Dermis lymphatic vessel endothelial cell (primary cell): ENCODE measurements around the gene PXN. TPM values are rescaled to one million over a fixed set of nuclear protein-coding genes. Genes with fewer than 3 reads are reported as not detected.

Experiments
- total RNA-seq: library from RNA; depleted of rRNA; stranded (reverse); fragments of >200 nt; gene quantifications from 2 replicates; pipeline ENCODE4 v1.2.1, GENCODE V29; 2014

PXN gene
- total RNA-seq = 45.4 and 64.0 TPM in 2 replicates

DNA sequence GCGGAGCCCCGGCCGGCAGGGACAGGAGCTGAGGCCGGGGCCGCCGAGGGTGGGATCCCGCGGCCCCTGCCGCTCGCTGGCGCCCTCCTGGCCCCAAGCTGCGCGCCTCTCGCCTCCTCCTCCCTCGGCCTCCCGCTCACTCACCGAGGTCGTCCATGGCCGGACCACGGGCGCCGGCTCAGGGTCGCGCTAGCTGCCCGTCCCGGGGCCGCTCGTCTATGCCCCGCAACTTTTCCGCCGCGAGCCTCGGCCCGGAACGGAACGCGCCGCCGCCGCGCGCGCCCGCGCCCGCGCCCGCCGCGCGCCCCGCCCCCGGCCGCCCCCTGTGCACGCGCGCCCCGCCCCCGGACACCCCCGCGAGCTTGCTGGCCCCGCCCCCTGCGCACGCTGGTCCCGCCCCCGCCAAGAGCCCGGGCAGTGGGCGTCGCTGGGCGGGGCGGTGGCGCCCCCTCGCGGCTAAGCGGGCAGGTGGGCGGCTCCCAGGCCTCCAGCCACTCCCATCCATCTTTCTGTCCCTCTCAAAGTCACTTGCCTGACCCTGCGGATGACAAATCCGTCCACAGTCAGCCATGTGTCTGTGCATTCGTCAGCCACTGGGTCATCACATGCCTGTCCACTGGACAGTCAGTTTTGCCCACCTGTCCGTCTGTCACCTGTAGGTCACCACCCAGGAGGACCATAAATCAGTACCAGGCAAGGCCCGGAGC, at the start of gene PXN:
TSS of gene PXN (minus strand) at position 258 of the 707 bp plus-strand sequence. CDS start at position 157, 101 bp downstream.

DNA sequence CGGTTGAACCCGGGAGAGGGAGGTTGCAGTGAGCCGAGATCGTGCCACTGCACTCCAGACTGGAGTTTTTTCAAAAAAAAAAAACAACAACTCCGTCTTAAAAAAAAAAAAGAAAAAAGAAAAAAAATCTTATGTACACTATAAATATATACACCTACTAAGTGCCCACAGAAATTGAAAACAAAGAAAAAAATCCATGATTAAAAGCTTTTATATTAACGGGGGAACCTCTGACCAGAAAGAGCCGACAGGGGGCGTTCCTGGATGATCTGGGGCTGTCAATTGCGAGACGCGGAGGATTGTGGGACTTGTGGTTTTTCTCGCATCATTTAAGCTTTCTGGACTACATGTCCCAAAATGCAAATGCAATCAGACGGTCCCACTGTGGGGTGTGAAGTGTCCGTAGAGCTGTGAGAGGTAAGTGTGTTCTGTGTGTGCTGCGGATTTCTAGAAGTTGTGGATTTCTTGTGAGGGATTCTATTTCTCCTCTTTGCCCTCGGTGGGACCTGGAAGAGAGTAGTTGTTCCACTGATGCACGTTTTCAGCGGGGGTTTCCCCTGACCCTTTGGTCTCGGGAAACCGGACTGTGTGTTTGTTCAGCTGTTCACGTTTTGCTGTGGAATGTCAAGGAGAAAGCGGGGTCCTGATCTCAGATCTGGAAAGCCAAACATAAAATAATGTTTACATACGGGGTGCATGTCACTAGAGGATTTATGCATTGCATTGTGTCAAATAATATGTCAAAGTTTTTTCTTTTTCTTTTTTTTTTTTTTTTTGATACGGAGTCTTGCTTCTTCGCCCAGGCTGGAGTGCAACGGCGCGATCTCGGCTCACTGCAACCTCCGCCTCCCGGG, 36.7 kb upstream of the PXN start, which contains the start of gene SIRT4:
TSS of gene SIRT4 (plus strand) at position 360 of the 854 bp plus-strand sequence. CDS start 1,241 bp downstream, outside the sequence.

DNA sequence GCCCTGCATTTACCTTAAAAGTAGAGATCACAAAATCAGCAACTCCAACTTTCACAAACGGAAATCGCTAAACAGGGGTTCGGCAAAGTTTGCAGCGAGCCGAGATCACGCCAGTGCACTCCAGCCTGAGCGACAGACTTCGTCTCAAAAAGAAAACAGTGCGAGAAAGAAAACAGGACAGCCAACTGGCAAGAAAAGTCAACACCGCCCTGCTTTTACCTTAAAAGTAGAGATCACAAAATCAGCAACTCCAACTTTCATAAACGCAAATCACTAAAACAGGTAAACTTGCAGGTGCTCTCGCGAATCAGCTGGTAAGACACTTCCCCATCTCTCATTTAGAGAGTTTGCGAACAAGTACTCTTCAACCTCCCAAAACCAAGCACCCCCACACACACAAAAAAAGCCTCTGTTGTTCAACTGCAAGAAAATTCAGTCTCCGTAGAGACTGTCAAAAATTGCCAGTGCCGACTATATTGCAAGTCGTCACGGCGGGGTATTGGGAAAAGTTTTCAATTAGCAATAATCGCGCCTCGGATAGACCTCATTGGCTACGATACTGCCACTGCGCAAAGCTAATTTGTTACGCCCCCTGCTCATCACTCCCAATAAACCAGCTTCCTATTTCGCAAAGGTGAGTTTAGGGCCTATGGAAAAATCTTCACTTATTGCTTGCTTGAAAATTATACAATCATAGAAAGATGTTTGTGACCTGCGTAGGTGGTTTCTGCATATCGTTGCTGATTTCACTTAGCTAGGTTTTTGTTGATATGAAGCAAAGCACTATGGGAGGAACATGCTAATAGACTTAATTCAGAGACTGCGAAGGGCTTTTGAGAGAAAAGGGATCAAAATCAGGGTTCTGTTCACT, 27.4 kb upstream of the PXN start, which contains the start of gene RNU4-1:
TSS of gene RNU4-1 (minus strand) at position 577 of the 871 bp plus-strand sequence.

DNA sequence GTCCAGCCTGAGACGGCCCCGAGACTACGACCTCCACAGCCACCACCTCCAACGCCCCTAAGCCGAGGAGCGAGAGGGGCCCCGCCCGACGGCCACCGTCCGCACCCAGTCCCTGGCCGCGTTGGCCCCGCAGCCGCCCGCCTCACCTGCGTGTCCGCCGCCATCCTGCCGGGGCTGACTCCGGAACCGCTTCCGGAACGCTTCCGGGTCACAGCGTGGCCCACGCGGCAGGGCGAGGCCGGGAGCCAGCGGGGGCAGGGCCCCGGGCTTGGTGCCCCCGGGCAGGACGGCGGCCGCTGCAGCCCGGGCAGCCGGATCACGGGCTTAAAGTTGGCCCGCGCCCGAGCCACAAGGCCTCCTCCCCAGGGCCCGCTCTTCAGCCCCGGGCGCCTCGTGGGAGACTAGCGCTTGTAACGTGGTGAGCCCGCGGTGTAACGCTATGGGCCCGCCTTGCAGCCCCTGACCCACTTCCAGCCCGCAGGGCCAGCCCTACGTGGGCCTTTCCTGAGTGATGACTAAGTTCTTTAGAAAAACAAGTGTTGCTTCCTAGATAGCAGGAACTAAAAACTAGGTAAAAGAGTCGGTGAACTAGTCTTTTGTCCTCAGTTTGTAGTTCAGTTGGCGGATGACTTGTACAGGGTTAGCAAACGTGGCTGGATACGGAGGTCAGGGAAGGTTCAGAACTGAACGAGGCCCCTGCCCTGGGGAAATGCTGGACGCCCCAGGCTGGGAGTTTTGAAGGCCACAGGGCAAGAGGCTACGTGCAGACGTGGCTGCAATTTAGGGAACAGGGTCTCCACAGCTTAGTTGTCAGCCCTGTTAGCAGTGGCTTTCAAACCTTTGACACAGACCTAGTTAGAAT, 70.8 kb downstream of the PXN start, which contains the start of gene GCN1:
TSS of gene GCN1 (minus strand) at position 182 of the 862 bp plus-strand sequence. CDS start at position 164, 18 bp downstream.

Other genes with a start within 250 kb of the PXN start
- 41.2 and 44.3 TPM in 2 replicates for gene RAB35, start 149.0 kb downstream of the PXN start, total RNA-seq
- 54.3 and 59.0 TPM in 2 replicates for gene GCN1, start 71.0 kb downstream of the PXN start, total RNA-seq
- 2,655 and 2,728 TPM in 2 replicates for gene RPLP0, start 64.6 kb downstream of the PXN start, total RNA-seq
- under 0.01 TPM in 2 replicates for gene RNU4-2, start 26.2 kb upstream of the PXN start, total RNA-seq
- gene RNU4-1, start 27.5 kb upstream of the PXN start, total RNA-seq = under 0.01 TPM in 2 replicates
- gene SIRT4, start 36.6 kb upstream of the PXN start, total RNA-seq = 1.5 and 2.5 TPM in 2 replicates
- gene PLA2G1B, start 62.0 kb upstream of the PXN start, total RNA-seq = not detected in 2 replicates
- gene MSI1, start 103.4 kb upstream of the PXN start, total RNA-seq = not detected in 2 replicates
- 351 and 416 TPM in 2 replicates for gene COX6A1, start 172.4 kb upstream of the PXN start, total RNA-seq
- 26.9 and 38.2 TPM in 2 replicates for gene TRIAP1, start 180.7 kb upstream of the PXN start, total RNA-seq
- 17.0 and 22.3 TPM in 2 replicates for gene GATC, start 180.7 kb upstream of the PXN start, total RNA-seq
- gene SRSF9, start 204.0 kb upstream of the PXN start, total RNA-seq = 268 and 272 TPM in 2 replicates
- gene DYNLL1, start 230.4 kb upstream of the PXN start, total RNA-seq = 298 and 344 TPM in 2 replicates